Hindlimb muscle (tissue), 1 donor: ENCODE results near the gene SEPTIN8. TPM values are rescaled to one million over a fixed set of nuclear protein-coding genes. Genes with fewer than 3 reads are reported as not detected.

Experiments used
- DNase-seq: peaks from one replicate; pipeline ENCODE4 v3.0.0-alpha.2; 2013
- polyA plus RNA-seq: library from polyadenylated mRNA; unstranded; fragments of 120-200 nt; gene quantifications from one replicate; pipeline ENCODE4 v1.2.1, GENCODE V29; 2013; ENCODE audit not compliant: insufficient read length

Gene SEPTIN8
- polyA plus RNA-seq, 1 donor, result 37.4 TPM

GRCh38 chr5:132763181-132764036, 13.6 kb downstream of the SEPTIN8 start:
- no peak for DNase-seq

DNA sequence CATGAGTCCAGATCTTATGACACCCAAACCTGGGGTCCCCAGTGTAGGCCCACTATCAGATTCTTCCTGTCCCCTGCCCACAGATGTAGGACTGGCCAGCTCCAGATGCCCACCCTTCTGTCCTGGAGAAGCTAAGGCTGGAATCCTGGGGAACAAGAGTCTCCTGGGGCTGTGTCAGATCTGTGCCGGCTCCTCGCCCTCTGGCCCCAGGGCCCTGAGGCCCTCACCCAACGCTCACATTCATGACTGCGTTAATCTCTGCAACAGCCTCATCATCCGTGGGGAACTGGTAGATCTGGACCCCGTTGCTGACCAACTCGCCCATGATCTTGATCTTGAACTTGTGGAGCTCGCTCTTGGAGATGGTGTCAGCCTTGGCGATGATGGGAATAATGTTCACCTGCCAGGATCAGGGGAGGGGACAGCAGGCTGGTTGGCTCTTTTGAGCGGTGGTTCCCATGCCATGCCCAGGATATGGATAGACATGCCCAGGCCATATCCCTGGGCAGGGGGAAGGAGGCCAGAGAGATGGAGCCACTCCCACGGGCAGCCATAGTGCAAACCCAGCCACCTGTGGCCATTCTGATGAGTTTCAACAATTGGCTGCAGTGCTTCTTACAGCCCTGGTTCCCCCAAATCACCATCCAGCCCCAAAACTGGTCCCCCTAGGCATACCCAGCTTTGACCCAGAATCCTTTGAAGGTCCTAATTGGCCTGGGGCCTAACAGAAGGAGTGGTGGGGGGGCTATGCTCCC, 14.6 kb downstream of the SEPTIN8 start:
- no peak for DNase-seq

DNA sequence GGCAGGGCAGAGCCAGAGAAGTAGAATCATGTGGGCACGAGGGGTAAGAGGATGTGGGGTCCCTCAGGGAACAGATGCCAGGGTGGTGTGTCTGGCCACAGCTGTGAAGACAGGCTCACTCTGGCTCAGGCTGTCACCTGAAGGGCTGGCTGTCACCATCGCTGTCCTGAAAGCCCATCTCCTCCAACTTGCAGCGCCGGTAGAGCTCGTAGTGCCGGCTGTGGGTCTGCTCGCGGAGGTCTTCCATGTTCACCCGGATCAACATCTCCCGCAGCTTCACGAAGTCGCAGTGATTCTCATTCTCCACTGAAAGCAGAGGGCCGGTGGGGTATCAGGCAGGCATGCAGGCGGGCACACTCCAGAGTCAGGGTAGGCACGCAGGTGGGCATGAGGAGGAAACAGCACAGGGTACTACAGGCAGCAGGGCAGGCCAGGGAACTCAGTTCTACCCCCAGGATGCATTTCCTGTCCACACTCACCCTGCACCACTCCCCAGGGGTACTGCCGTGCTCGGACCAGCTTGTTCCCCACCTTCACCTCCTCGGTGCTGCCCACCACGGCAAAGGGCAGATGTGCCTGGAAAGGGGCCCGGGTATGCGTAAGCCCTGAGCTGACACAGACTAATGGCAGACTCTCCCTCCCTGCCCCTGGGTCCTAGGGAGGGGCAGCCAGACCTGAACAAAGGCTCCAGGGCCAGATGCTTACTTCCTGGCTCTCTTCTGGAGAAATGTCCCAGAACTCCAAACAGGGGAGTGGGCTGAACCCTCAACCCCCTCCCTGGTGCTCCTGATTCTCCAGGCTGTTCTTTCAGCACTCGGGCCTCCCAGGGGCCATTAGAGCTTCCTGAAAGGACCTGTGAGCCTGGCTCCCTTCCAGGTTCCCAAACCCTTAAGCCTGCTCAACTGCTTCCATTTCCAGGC, 15.5 kb downstream of the SEPTIN8 start:
- DNase-seq, result no peak

DNA sequence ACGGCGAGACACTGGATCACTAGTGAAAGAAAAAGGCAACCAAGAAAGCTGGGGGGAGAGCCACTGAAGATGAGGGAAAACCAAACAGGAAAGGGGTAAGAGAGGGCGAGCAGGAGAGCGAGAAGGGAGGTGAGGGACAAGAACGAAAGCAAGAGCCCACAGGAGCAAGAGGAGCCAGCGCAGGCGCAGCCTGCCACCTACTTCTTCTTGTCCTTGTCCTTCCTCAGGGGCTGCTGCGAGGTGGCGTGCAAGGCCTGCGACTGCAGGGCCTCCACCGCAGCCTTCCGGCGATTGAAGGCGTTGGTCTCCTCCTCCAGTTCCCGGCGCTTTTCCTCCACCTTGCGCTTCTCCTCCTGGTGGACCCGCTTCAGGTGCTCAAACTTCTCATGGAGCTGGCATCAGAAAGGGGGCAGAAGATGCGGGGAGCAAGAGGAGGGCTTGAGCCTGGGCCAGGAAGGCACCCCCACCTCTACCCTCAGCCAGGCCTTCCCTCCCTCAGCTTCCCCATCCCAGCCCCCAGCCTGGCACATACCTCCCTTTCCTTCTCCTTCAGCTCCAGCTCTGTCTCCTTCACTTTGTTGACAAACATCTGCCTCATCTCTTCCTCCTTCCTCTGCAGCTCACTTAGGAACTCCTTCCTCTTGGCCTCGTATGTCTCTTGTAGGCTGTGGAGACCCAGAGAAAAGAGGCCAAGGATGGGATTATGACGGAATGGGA, 16.3 kb downstream of the SEPTIN8 start:
- DNase-seq, result no peak

GRCh38 chr5:132760049-132760420, 17.0 kb downstream of the SEPTIN8 start:
- no peak for DNase-seq

GRCh38 chr5:132759114-132760048, 17.7 kb downstream of the SEPTIN8 start:
- no peak for DNase-seq

DNA sequence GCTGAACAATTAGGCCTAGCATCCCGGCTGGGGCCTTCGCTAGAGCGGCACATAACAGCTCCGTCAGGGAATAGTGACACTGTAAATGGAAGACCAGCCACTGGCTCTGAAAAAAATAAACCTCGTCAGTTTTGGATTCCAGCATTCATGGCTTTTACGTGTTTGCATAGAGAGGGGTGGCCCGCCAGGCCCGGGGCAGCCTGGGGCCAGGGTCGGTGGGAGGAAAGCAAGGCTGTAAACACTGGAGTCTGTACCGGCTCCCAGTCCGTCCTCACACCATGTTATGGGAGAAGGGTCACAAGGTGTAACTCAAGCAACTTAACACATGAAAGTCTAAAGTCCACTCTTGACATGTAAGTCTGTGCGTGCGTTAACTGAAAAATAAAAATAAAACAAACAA, 18.6 kb downstream of the SEPTIN8 start:
- DNase-seq, result no peak

DNA sequence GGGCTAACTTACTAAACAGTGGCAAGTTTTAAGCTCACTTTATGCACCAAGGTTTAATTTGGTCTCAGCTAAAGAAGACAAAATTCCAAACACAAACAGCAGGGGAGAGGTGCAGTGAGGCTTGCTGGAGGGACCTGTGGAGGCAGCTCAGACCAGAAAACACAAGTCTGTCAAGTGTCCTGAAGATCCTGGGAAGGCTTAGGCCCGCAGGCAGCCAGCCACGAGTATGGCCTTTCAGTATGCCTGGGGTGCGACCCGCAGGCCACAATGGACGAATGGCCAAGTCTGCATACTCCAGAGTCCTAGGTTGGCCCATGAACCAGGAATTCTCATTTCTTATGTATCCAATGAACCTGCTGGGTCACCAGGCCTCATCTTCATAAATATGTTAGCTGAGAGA, 20.5 kb downstream of the SEPTIN8 start:
- no peak for DNase-seq

GRCh38 chr5:132754947-132755346, 22.1 kb downstream of the SEPTIN8 start:
- DNase-seq, result no peak

DNA sequence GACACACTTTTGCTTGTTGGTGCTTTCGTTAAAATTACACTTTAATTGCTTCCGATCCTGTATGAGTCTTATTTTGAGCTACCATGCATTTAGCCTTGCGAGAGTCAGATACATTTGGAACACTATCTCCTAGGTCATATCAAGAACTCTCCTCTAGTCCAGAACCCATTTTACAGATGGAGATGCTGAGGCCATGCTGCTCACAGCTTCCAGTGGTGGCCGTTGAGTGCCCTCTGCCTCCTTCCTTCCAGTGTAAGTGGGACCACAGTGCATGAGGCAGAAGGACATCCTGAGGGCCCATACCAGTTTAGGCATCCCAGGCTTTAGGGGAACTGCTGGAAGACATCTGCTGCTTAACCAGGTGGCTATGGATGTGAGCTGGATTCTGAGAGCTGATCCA, 22.9 kb downstream of the SEPTIN8 start:
- no peak for DNase-seq

- DNase-seq, result no peak
These were observed 23.7 kb downstream of the SEPTIN8 start for GRCh38 chr5:132753135-132753987.

GRCh38 chr5:132752581-132753125, 24.4 kb downstream of the SEPTIN8 start:
- DNase-seq, result no peak

GRCh38 chr5:132751971-132752580, 25.0 kb downstream of the SEPTIN8 start:
- no peak for DNase-seq

DNA sequence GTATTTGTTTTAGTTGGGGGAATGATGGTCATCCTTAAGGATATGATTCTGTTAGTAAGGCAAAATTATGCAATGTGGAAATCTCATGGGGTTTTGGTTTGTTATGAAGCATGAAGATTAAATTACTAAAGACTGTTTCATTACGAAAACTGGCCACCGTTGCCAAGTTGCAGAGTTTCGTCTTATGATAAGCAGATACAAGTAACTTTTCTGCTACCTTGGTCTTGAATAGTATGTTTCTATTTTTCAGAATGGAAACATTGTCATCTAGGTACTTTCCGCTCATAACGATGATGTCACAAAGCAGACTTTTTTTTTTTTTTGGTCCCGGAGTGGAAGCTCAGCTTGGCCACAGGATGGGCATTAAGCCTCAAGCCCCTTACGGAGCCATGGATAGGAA, 25.6 kb downstream of the SEPTIN8 start:
- no peak for DNase-seq

GRCh38 chr5:132750471-132751230, 26.4 kb downstream of the SEPTIN8 start:
- no peak for DNase-seq

DNA sequence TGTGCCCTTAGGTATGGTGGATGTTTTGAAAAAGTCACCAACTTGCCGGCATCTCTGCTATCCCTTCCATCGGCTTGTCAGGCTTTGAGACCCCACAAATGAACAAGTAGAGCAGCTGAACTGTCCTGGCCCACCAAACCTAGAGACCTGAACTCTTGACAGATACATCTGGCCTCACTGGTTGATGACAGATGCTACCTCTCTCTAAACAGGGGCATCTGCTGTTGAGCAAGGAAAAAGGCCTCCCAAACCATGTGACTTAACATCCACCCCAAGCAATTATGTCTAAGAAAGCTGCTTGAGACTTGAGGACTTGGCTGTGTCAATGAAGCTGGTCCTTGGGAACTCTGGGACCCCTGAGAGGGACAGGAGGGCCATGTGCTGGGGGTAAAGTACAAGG, 27.5 kb downstream of the SEPTIN8 start:
- DNase-seq, result no peak

DNA sequence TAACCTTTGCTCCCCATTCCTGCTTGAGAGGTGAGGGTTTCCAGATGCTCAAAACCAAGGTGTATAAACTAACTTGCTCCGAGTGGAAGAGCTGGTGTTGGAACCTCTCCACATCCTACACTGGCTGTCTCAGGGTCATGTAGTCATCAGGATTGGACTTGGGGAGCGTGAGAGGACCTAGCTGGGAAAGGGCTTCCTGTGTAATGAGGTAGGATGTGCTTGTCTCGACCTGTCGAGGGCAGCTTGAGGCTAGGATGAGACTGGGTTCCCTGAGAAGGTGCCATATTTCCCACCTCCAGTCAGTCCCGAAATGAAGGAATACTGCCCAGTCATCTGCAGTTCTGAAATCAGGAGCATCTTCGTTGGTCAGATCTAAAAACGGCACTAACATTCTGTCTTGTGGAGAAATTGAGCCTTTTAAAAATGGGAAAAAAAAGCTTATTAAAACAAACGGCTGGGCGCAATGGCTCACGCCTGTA, 28.5 kb downstream of the SEPTIN8 start:
- no peak for DNase-seq
